ENCODE results near the gene ISM1. TPM values are rescaled to one million over a fixed set of nuclear protein-coding genes. Genes with fewer than 3 reads are reported as not detected.
A peak's percentile ranks its signal among the peaks of the same experiment; 100 is the strongest.

The ISM1 gene
- total and polyA plus RNA-seq, 7 donors: 0.60 to 3.3 (median 1.5) TPM; not detected in 1

- Histone ChIP-seq H3K27me3 (no peaks in the 10 kb centered on the region), H3K4me3 (no peak overlapping the region), H3K27ac (no peak overlapping the region), H3K4me1 (no peaks in the 10 kb centered on the region), H3K36me3 (no peaks in the 10 kb centered on the region), H3K9me3 (no peaks in the 10 kb centered on the region)
- no peak for DNase-seq
- 90 to 93% methylated on average over 1 of the region's 1 CpG for WGBS, 2 donors
- no peak for TF ChIP-seq EP300 (IDR thresholded peaks at IDR 0.05)
- TF ChIP-seq POLR2A (IDR thresholded peaks at IDR 0.05): no peak
- no peak for TF ChIP-seq CTCF (IDR thresholded peaks at IDR 0.05)
- no peak for TF ChIP-seq POLR2AphosphoS5 (IDR thresholded peaks at IDR 0.05)
- intact Hi-C loops (cut with DNase I): no loop called here
These were observed 16.1 kb downstream of the ISM1 start for GRCh38 chr20:13236990-13237720.

- intact Hi-C loops (cut with DNase I): no loop called here
- Histone ChIP-seq H3K4me3 (no peak overlapping the region), H3K9me3 (no peaks in the 10 kb centered on the region), H3K4me1 (no peaks in the 10 kb centered on the region), H3K27ac (no peak overlapping the region), H3K36me3 (no peaks in the 10 kb centered on the region), H3K27me3 (no peaks in the 10 kb centered on the region)
- DNase-seq: no peak
- WGBS, 2 donors: 65 to 81% methylated on average over 2 of the region's 2 CpGs
- no peak for TF ChIP-seq CTCF (IDR thresholded peaks at IDR 0.05)
- no peak for TF ChIP-seq EP300 (IDR thresholded peaks at IDR 0.05)
- no peak for TF ChIP-seq POLR2A (IDR thresholded peaks at IDR 0.05)
- TF ChIP-seq POLR2AphosphoS5 (IDR thresholded peaks at IDR 0.05): no peak
These were observed 17.1 kb downstream of the ISM1 start for GRCh38 chr20:13238001-13238653.

DNA sequence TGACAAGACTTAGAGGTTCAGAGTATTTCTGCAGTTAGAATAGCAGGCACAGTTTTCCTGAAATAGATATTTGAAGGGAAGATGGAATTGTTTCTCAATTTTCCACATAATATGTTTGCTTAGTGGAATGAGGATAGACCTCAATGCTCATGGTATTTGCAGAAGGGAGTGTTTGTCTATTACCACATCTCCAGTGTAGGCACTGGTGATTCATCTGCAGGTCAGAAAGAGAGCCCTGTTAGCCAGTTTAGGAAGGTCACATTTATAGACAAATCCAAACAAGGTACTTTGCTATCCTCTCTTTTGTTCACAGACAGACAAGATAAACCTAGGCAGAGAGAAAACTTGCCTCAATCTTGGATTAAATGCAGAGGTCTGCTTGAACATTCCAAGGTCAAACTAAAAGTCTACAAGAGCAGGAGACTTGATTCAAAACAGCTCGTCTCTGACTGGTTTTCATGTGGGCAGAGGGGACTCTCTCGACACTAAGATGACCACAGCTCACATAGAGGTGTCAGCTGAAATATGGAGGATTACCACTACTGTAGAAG, 22.8 kb downstream of the ISM1 start:
- Histone ChIP-seq H3K27ac (no peak overlapping the region), H3K36me3 (no peaks in the 10 kb centered on the region), H3K4me1 (no peaks in the 10 kb centered on the region), H3K9me3 (no peaks in the 10 kb centered on the region), H3K27me3 (no peaks in the 10 kb centered on the region), H3K4me3 (no peak overlapping the region)
- 91 to 92% methylated on average over 2 of the region's 2 CpGs for WGBS, 2 donors
- intact Hi-C loops (cut with DNase I): no loop called here
- TF ChIP-seq POLR2AphosphoS5 (IDR thresholded peaks at IDR 0.05) (no peak), CTCF (IDR thresholded peaks at IDR 0.05) (no peak), EP300 (IDR thresholded peaks at IDR 0.05) (no peak), POLR2A (IDR thresholded peaks at IDR 0.05) (no peak)
- DNase-seq: no peak

DNA sequence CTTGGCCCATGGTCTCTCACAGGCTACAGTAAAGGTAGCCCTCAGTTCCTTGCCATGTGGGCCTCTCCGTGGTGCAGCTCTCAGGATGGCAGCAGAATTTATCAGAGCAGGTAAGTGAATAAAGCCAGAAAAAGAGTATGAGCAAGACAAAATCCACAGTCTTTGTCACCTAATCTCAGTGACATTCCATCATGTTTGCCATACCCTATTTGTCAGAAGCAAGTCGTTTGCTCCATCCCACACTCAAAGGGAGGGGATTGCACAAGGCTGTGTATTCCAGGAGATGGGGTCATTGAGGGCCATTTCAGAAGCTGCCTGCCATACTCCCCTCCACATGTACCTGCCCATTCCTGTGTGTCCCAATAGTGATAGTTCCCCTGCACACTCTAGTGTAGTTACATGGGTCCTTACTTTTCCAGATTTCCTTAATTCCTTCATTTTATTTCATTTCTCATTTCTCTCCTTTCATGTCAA, 24.2 kb downstream of the ISM1 start:
- Histone ChIP-seq H3K4me3 (no peak overlapping the region), H3K27ac (no peak overlapping the region), H3K27me3 (no peaks in the 10 kb centered on the region), H3K4me1 (peaks cover 0 to 7% (median 5%) of the 10 kb centered on the region in 4 donors), H3K9me3 (no peaks in the 10 kb centered on the region), H3K36me3 (no peaks in the 10 kb centered on the region)
- 80 to 87% methylated on average over 2 of the region's 2 CpGs for WGBS, 2 donors
- no peak for TF ChIP-seq EP300 (IDR thresholded peaks at IDR 0.05)
- intact Hi-C loops (cut with DNase I): no loop called here
- DNase-seq: no peak

DNA sequence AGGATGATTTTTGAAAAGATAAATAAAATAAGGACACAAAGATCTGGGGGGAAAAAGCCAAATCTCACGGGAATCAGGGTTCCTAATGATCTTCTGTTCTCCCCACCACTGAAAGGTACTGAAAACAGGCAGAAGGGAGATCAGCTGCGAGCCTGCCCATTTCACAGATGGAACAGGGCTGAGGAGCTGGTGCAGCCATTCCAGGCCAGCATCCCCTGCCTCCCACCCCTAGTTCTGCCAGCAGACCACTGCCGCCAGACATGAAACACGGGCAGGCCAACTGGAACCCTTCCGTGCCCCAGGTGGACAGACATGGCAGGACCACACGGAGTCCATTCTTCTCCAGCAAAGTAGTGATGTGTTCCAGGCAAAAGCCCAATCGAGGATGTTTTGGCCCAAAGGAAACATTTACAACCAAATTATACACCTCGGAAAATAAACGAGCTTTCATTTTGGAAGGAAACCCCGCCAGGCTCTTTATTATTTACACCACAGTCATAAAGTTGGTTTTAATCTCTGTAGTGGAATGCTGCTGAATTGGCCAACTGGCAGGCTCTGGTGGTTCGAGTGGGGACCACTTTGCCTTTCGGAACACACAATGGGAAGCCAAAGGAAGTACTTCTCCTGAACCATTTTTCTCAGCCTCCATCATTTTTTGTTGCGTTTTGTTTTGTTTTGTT, 28.2 kb downstream of the ISM1 start:
- Histone ChIP-seq H3K27me3 (no peaks in the 10 kb centered on the region), H3K4me3 (no peak overlapping the region), H3K9me3 (no peaks in the 10 kb centered on the region), H3K4me1 (peaks cover 0 to 7% (median 5%) of the 10 kb centered on the region in 4 donors), H3K27ac (peak overlapping the region in 2 of 4 donors; percentile 3 to 21), H3K36me3 (no peaks in the 10 kb centered on the region)
- intact Hi-C loops (cut with DNase I): no loop called here
- no peak for DNase-seq
- WGBS, 2 donors: 51 to 67% methylated on average over 13 of the region's 13 CpGs
- TF ChIP-seq EP300 (IDR thresholded peaks at IDR 0.05) (no peak), CTCF (IDR thresholded peaks at IDR 0.05) (no peak), POLR2AphosphoS5 (IDR thresholded peaks at IDR 0.05) (peak in 1 of 4 donors; percentile 35)
